H1 (cell line): ENCODE results near the gene ENPP5. TPM values are rescaled to one million over a fixed set of nuclear protein-coding genes. Genes with fewer than 3 reads are reported as not detected.
"Not testable (repeated sequence)": the region's sequence is repeated elsewhere in the genome, so short reads cannot be mapped to it uniquely, and the experiment has no call there.

ENCODE experiments used
- CTCF ChIA-PET: fragments of 300-600 bp; sonication (Branson Sonifier 250); formaldehyde crosslinking; loops from one replicate; lab custom pipeline; 2021; ENCODE audit not compliant: partially characterized antibody; lab: Charles Lee
- POLR2A ChIA-PET: fragments of 300-600 bp; sonication (Branson Sonifier 250); formaldehyde crosslinking; loops from one replicate; lab custom pipeline; 2021; ENCODE audit warnings: inconsistent platforms; ENCODE audit not compliant: partially characterized antibody; lab: Charles Lee
- DNase-seq, 2 experiments: peaks; one replicate each; pipeline versions ENCODE4 v3.0.0 to v3.0.0-alpha.2; 2010 to 2022; ENCODE audit warnings: low spot score in 2 of 2, low read depth in 1 of 2, mixed read lengths in 1 of 2
- FAIRE-seq: peaks from 2 replicates; lab custom pipeline; 2011; peaks lifted over from hg19 to GRCh38; lab: Jason Lieb, UNC
- H2AFZ ChIP-seq: 2 replicates; pipeline ENCODE4 v1.8.1; 2012; ENCODE audit warnings: low read length, inconsistent platforms
- H2AK5ac ChIP-seq: 2 replicates; pipeline ENCODE4 v1.6.1; 2013; ENCODE audit warnings: low read depth, low read length
- H2BK120ac ChIP-seq: replicated peaks from 2 replicates; pipeline ENCODE3; 2013; ENCODE audit warnings: low read depth, low read length, inconsistent platforms
- H2BK12ac ChIP-seq: 2 replicates; pipeline ENCODE4 v1.6.1; 2013; ENCODE audit warnings: low read depth, low read length
- H2BK15ac ChIP-seq: 2 replicates; pipeline ENCODE4 v1.6.1; 2013; ENCODE audit warnings: low read length
- H2BK20ac ChIP-seq: 2 replicates; pipeline ENCODE4 v1.6.1; 2013; ENCODE audit warnings: low read length
- H2BK5ac ChIP-seq: 2 replicates; pipeline ENCODE4 v1.6.1; 2013; ENCODE audit warnings: low read depth, low read length
- H3K14ac ChIP-seq: 2 replicates; pipeline ENCODE4 v1.6.1; 2013; ENCODE audit warnings: inconsistent platforms; ENCODE audit not compliant: insufficient read length
- H3K18ac ChIP-seq: 2 replicates; pipeline ENCODE4 v1.6.1; 2013; ENCODE audit warnings: low read length; ENCODE audit errors: extremely low read depth
- H3K23ac ChIP-seq: 2 replicates; pipeline ENCODE4 v1.6.1; 2013; ENCODE audit warnings: inconsistent platforms; ENCODE audit not compliant: insufficient read length
- H3K23me2 ChIP-seq: 2 replicates; pipeline ENCODE4 v1.6.1; 2013; ENCODE audit warnings: low read depth, low read length
- H3K27ac ChIP-seq: 2 replicates; pipeline ENCODE4 v1.6.1; 2011; ENCODE audit warnings: low read depth, low read length, inconsistent platforms
- H3K27me3 ChIP-seq, 4 experiments: replicated peaks in 1 of 4; 1 replicate in 1 of 4; 2 replicates in 3 of 4; pipeline versions ENCODE4 v1.6.1 to v1.8.1; 2011 to 2013; ENCODE audit warnings: low read length in 3 of 4, mild to moderate bottlenecking in 3 of 4, inconsistent platforms in 2 of 4, mixed read lengths in 2 of 4, moderate library complexity in 1 of 4; ENCODE audit not compliant: control insufficient read depth in 3 of 4, insufficient read depth in 3 of 4; ENCODE audit errors: extremely low read depth in 1 of 4
- H3K36me3 ChIP-seq, 4 experiments: 2 replicates each; pipeline versions ENCODE4 v1.6.1 to v1.8.1; 2011 to 2013; ENCODE audit warnings: mild to moderate bottlenecking in 4 of 4, low read length in 3 of 4, moderate library complexity in 2 of 4, control low read depth in 1 of 4, inconsistent platforms in 1 of 4; ENCODE audit not compliant: insufficient read depth in 4 of 4, control insufficient read depth in 2 of 4
- H3K4ac ChIP-seq: replicated peaks from 2 replicates; pipeline ENCODE3; 2013; ENCODE audit warnings: low read length, low read depth, mixed read lengths, inconsistent platforms; ENCODE audit not compliant: insufficient read length
- H3K4me1 ChIP-seq, 4 experiments: replicated peaks in 1 of 4; 1 replicate in 1 of 4; 2 replicates in 3 of 4; pipeline versions ENCODE4 v1.6.1 to v1.8.1; 2011 to 2013; ENCODE audit warnings: low read length in 3 of 4, inconsistent platforms in 2 of 4, mixed read lengths in 1 of 4; ENCODE audit not compliant: insufficient read depth in 4 of 4, control insufficient read depth in 3 of 4
- H3K4me2 ChIP-seq, 2 experiments: 2 replicates each; pipeline versions ENCODE4 v1.6.1 to v1.8.1; 2011 to 2013; ENCODE audit warnings: low read depth in 2 of 2, low read length in 2 of 2, control low read depth in 1 of 2, inconsistent platforms in 1 of 2, mild to moderate bottlenecking in 1 of 2; ENCODE audit not compliant: insufficient read depth in 1 of 2
- H3K4me3 ChIP-seq, 4 experiments: fragments of 200-600, 300-600 bp in 1 of 4; sonication (generic), shearing (Covaris generic), sonication (Bioruptor Twin) in 1 of 4; 2 replicates each; pipeline versions ENCODE4 v1.5.1 to v1.8.1; 2011 to 2016; ENCODE audit warnings: low read length in 4 of 4, low read depth in 3 of 4, control low read depth in 2 of 4, inconsistent platforms in 2 of 4, mild to moderate bottlenecking in 2 of 4, mixed read lengths in 1 of 4, moderate library complexity in 1 of 4; ENCODE audit not compliant: insufficient read depth in 2 of 4; ENCODE audit errors: extremely low read depth in 1 of 4
- H3K56ac ChIP-seq: replicated peaks from 2 replicates; pipeline ENCODE3; 2013; ENCODE audit warnings: low read depth, mild to moderate bottlenecking, mixed read lengths, low read length, inconsistent platforms; ENCODE audit not compliant: insufficient read length
- H3K79me1 ChIP-seq: 2 replicates; pipeline ENCODE4 v1.6.1; 2013; ENCODE audit warnings: low read depth, low read length, control low read depth
- H3K79me2 ChIP-seq, 2 experiments: 2 replicates each; pipeline versions ENCODE4 v1.6.1 to v1.8.1; 2012 to 2013; ENCODE audit warnings: low read length in 2 of 2, mild to moderate bottlenecking in 2 of 2, inconsistent platforms in 1 of 2; ENCODE audit not compliant: insufficient read depth in 2 of 2, control insufficient read depth in 1 of 2
- H3K9ac ChIP-seq, 4 experiments: replicated peaks in 1 of 4; 1 replicate in 1 of 4; 2 replicates in 3 of 4; pipeline versions ENCODE4 v1.6.1 to v1.8.1; 2011 to 2013; ENCODE audit warnings: low read depth in 3 of 4, low read length in 3 of 4, control low read depth in 2 of 4, mild to moderate bottlenecking in 2 of 4, moderate library complexity in 2 of 4, inconsistent platforms in 1 of 4; ENCODE audit errors: extremely low read depth in 1 of 4
- H3K9me3 ChIP-seq, 2 experiments: 2 replicates each; pipeline versions ENCODE4 v1.6.1 to v1.8.1; 2012 to 2013; ENCODE audit warnings: mild to moderate bottlenecking in 2 of 2, moderate library complexity in 2 of 2, control low read depth in 1 of 2, inconsistent platforms in 1 of 2, low read depth in 1 of 2, low read length in 1 of 2, mixed read lengths in 1 of 2; ENCODE audit not compliant: insufficient read depth in 2 of 2
- H4K20me1 ChIP-seq, 2 experiments: replicated peaks in 1 of 2; 2 replicates each; pipeline versions ENCODE3 to v1.8.1; 2011 to 2013; ENCODE audit warnings: inconsistent platforms in 2 of 2, low read length in 2 of 2, mild to moderate bottlenecking in 1 of 2; ENCODE audit not compliant: insufficient read depth in 2 of 2, control insufficient read depth in 1 of 2
- H4K5ac ChIP-seq: 2 replicates; pipeline ENCODE4 v1.6.1; 2013; ENCODE audit warnings: low read length, low read depth, mixed read lengths, inconsistent platforms; ENCODE audit not compliant: insufficient read length
- H4K8ac ChIP-seq: 2 replicates; pipeline ENCODE4 v1.8.0; 2013; ENCODE audit warnings: mild to moderate bottlenecking, moderate library complexity, low read length, inconsistent platforms; ENCODE audit not compliant: insufficient read depth; ENCODE audit errors: extremely low read depth
- H4K91ac ChIP-seq: replicated peaks from 2 replicates; pipeline ENCODE3; 2013; ENCODE audit warnings: low read length, mixed read lengths, inconsistent platforms; ENCODE audit not compliant: insufficient read length
- WGBS, 2 experiments: shearing (Covaris generic) in 1 of 2; methylation state at CpG; one replicate each; pipeline versions ENCODE4 v1.1.6 to v1.1.7; 2013 to 2015; ENCODE audit warnings: low lambda C conversion rate in 2 of 2, mixed read lengths in 2 of 2, inconsistent platforms in 1 of 2, low coverage in 1 of 2, missing lambda C conversion rate in 1 of 2; ENCODE audit not compliant: insufficient replicate concordance in 2 of 2, insufficient coverage in 1 of 2, insufficient read length in 1 of 2; ENCODE audit errors: extremely low coverage in 1 of 2, missing lambda C conversion rate in 1 of 2; 5-methylcytosine and 5-hydroxymethylcytosine counted together
- polyA plus RNA-seq, 7 experiments: library from polyadenylated mRNA; depleted of rRNA in 3 of 7; stranded (reverse) in 5 of 7; unstranded in 2 of 7; fragments of >200 nt in 5 of 7; fragments of 200-250 nt in 2 of 7; gene quantifications; 1 replicate in 5 of 7; 2 replicates in 1 of 7; 4 replicates in 1 of 7; pipeline versions ENCODE4 v1.2.1 to v1.2.3, GENCODE V29; 2011 to 2013; ENCODE audit warnings: missing spikeins in 2 of 7, mixed read lengths in 2 of 7
- total RNA-seq: library from RNA; stranded (reverse); fragmentation: NEBNext Ultra II Directional; extraction: Animal tissue kit (Norgen Biotek cat#: 25700); gene quantifications from 2 replicates; pipeline ENCODE4 v1.2.1, GENCODE V29; 2021

The ENPP5 gene
- total and polyA plus RNA-seq, 2 of the 8 experiments (the other 6 are each of a cell fraction or from before 2014, with no cell fraction given), result 5.1 to 7.6 TPM

DNA sequence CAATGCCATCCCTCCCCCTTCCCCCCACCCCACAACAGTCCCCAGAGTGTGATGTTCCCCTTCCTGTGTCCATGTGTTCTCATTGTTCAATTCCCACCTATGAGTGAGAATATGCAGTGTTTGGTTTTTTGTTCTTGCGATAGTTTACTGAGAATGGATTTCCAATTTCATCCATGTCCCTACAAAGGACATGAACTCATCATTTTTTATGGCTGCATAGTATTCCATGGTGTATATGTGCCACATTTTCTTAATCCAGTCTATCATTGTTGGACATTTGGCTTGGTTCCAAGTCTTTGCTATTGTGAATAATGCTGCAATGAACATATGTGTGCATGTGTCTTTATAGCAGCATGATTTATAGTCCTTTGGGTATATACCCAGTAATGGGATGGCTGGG is 39.5 kb downstream of the ENPP5 start:
- H3K18ac ChIP-seq, H2BK15ac ChIP-seq, H4K5ac ChIP-seq, H3K27ac ChIP-seq, H2AK5ac ChIP-seq, H3K9me3 ChIP-seq, H3K4me3 ChIP-seq, H3K9ac ChIP-seq, H3K79me2 ChIP-seq, DNase-seq, H3K56ac ChIP-seq, H3K14ac ChIP-seq, H2BK20ac ChIP-seq, H2AFZ ChIP-seq, POLR2A ChIA-PET, H3K23ac ChIP-seq, H3K36me3 ChIP-seq, H3K23me2 ChIP-seq, H3K4ac ChIP-seq, H3K4me1 ChIP-seq, H2BK12ac ChIP-seq, H3K79me1 ChIP-seq, H4K20me1 ChIP-seq, H2BK120ac ChIP-seq, H4K8ac ChIP-seq, H3K4me2 ChIP-seq, FAIRE-seq, H2BK5ac ChIP-seq, H3K27me3 ChIP-seq, CTCF ChIA-PET, H4K91ac ChIP-seq: not testable (repeated sequence)
- 88% methylated on average over 1 of the region's 1 CpG; no CpG with 5 or more reads in 1 of the 2 experiments for WGBS, 2 experiments
